H9 (cell line): ENCODE results near the gene HS2ST1. TPM values are rescaled to one million over a fixed set of nuclear protein-coding genes. Genes with fewer than 3 reads are reported as not detected.

ENCODE experiments used
- DNase-seq: peaks from one replicate; pipeline ENCODE4 v3.0.0-alpha.2; 2017
- H2AFZ ChIP-seq: one replicate; pipeline ENCODE4 v1.6.1; 2013; ENCODE audit warnings: mild to moderate bottlenecking, low read length, control low read depth, moderate library complexity
- H2AK5ac ChIP-seq: 2 replicates; pipeline ENCODE4 v1.6.1; 2013; ENCODE audit warnings: low read length, control low read depth, mixed read lengths; ENCODE audit not compliant: insufficient read length
- H2BK120ac ChIP-seq: one replicate; pipeline ENCODE4 v1.6.1; 2013; ENCODE audit warnings: low read depth, mild to moderate bottlenecking, low read length, control low read depth, inconsistent platforms; ENCODE audit not compliant: poor library complexity, severe bottlenecking
- H2BK12ac ChIP-seq: 2 replicates; pipeline ENCODE4 v1.6.1; 2013; ENCODE audit warnings: low read length, control low read depth, mixed read lengths, low read depth; ENCODE audit not compliant: insufficient read length
- H2BK15ac ChIP-seq: 2 replicates; pipeline ENCODE4 v1.6.1; 2013; ENCODE audit warnings: low read depth, low read length, control low read depth
- H2BK20ac ChIP-seq: one replicate; pipeline ENCODE4 v1.6.1; 2013; ENCODE audit warnings: low read depth, mild to moderate bottlenecking, low read length, control low read depth, inconsistent platforms; ENCODE audit not compliant: poor library complexity, severe bottlenecking
- H2BK5ac ChIP-seq: 2 replicates; pipeline ENCODE4 v1.6.1; 2013; ENCODE audit warnings: low read length, control low read depth, mixed read lengths; ENCODE audit not compliant: insufficient read length
- H3K14ac ChIP-seq: 2 replicates; pipeline ENCODE4 v1.6.1; 2013; ENCODE audit warnings: low read length, control low read depth; ENCODE audit not compliant: insufficient read depth
- H3K18ac ChIP-seq: 2 replicates; pipeline ENCODE4 v1.6.1; 2013; ENCODE audit warnings: low read depth, mild to moderate bottlenecking, mixed read lengths, low read length, control low read depth; ENCODE audit not compliant: insufficient read length
- H3K23ac ChIP-seq: 2 replicates; pipeline ENCODE4 v1.6.1; 2013; ENCODE audit warnings: low read length, control low read depth, mixed read lengths, low read depth; ENCODE audit not compliant: insufficient read length
- H3K23me2 ChIP-seq: 2 replicates; pipeline ENCODE4 v1.6.1; 2013; ENCODE audit warnings: low read depth, mild to moderate bottlenecking, mixed read lengths, low read length, control low read depth; ENCODE audit not compliant: insufficient read length, poor library complexity, severe bottlenecking
- H3K27ac ChIP-seq: 2 replicates; pipeline ENCODE4 v1.5.1; 2013; ENCODE audit warnings: low read length, control low read depth, mixed read lengths, low read depth; ENCODE audit not compliant: insufficient read length
- H3K27me3 ChIP-seq: 2 replicates; pipeline ENCODE4 v1.6.1; 2013; ENCODE audit warnings: low read length, control low read depth, inconsistent platforms; ENCODE audit not compliant: insufficient read depth
- H3K4ac ChIP-seq: 2 replicates; pipeline ENCODE4 v1.6.1; 2013; ENCODE audit warnings: low read depth, mild to moderate bottlenecking, control low read depth, inconsistent platforms, low read length, moderate library complexity
- H3K4me1 ChIP-seq: 2 replicates; pipeline ENCODE4 v1.6.1; 2013; ENCODE audit warnings: low read length, control low read depth, inconsistent platforms; ENCODE audit not compliant: insufficient read depth
- H3K4me2 ChIP-seq: 2 replicates; pipeline ENCODE4 v1.6.1; 2013; ENCODE audit warnings: low read length, control low read depth, mixed read lengths; ENCODE audit not compliant: insufficient read length, insufficient read depth
- H3K56ac ChIP-seq: 2 replicates; pipeline ENCODE4 v1.6.1; 2013; ENCODE audit warnings: low read depth, mild to moderate bottlenecking, mixed read lengths, low read length, control low read depth; ENCODE audit not compliant: insufficient read length
- H3K79me1 ChIP-seq: 2 replicates; pipeline ENCODE4 v1.6.1; 2013; ENCODE audit warnings: low read depth, mild to moderate bottlenecking, moderate library complexity, low read length, control low read depth, inconsistent platforms; ENCODE audit not compliant: insufficient read depth, poor library complexity, severe bottlenecking
- H3K79me2 ChIP-seq: 2 replicates; pipeline ENCODE4 v1.6.1; 2013; ENCODE audit warnings: low read length, control low read depth, inconsistent platforms; ENCODE audit not compliant: insufficient read depth
- H3K9ac ChIP-seq: 2 replicates; pipeline ENCODE4 v1.6.1; 2013; ENCODE audit warnings: low read length, control low read depth, mixed read lengths; ENCODE audit not compliant: insufficient read length; ENCODE audit errors: extremely low read depth
- H3K9me3 ChIP-seq: one replicate; pipeline ENCODE4 v1.6.1; 2013; ENCODE audit warnings: low read depth, low read length, inconsistent platforms; ENCODE audit not compliant: control insufficient read depth
- H3T11ph ChIP-seq: one replicate; pipeline ENCODE4 v1.6.1; 2013; ENCODE audit warnings: mild to moderate bottlenecking, low read length, control low read depth, inconsistent platforms
- H4K20me1 ChIP-seq: one replicate; pipeline ENCODE4 v1.6.1; 2013; ENCODE audit not compliant: control insufficient read depth, insufficient read length, insufficient read depth
- H4K5ac ChIP-seq: 2 replicates; pipeline ENCODE4 v1.6.1; 2013; ENCODE audit warnings: low read depth, mild to moderate bottlenecking, mixed read lengths, low read length, control low read depth; ENCODE audit not compliant: insufficient read length
- H4K8ac ChIP-seq: replicated peaks from 2 replicates; pipeline ENCODE4 v1.6.1; 2013; ENCODE audit warnings: low read length, control low read depth, mixed read lengths, low read depth; ENCODE audit not compliant: insufficient read length
- H4K91ac ChIP-seq: 2 replicates; pipeline ENCODE4 v1.6.1; 2013; ENCODE audit warnings: low read depth, mild to moderate bottlenecking, moderate library complexity, mixed read lengths, low read length, control low read depth; ENCODE audit not compliant: insufficient read length
- H3K27ac Mint-ChIP-seq, 3 experiments: 2 replicates in 2 of 3; 3 replicates in 1 of 3; pipeline ENCODE4 v1.8.0; 2020 to 2021; ENCODE audit warnings: mixed read lengths in 3 of 3, mild to moderate bottlenecking in 1 of 3, moderate library complexity in 1 of 3
- H3K27me3 Mint-ChIP-seq: 2 replicates; pipeline ENCODE4 v1.8.0; 2021; ENCODE audit warnings: low read depth, mild to moderate bottlenecking, moderate library complexity, mixed read lengths
- H3K36me3 Mint-ChIP-seq, 3 experiments: 2 replicates in 2 of 3; 3 replicates in 1 of 3; pipeline ENCODE4 v1.8.0; 2020 to 2021; ENCODE audit warnings: low read depth in 3 of 3, mixed read lengths in 3 of 3; ENCODE audit not compliant: insufficient read depth in 1 of 3
- H3K4me1 Mint-ChIP-seq, 2 experiments: 2 replicates each; pipeline ENCODE4 v1.8.0; 2020; ENCODE audit warnings: mixed read lengths in 2 of 2
- H3K4me3 Mint-ChIP-seq, 2 experiments: 2 replicates in 1 of 2; 3 replicates in 1 of 2; pipeline ENCODE4 v1.8.0; 2020 to 2021; ENCODE audit warnings: mild to moderate bottlenecking in 2 of 2, mixed read lengths in 2 of 2, moderate library complexity in 1 of 2
- H3K9me3 Mint-ChIP-seq, 2 experiments: 2 replicates in 1 of 2; 3 replicates in 1 of 2; pipeline ENCODE4 v1.8.0; 2020; ENCODE audit warnings: mild to moderate bottlenecking in 2 of 2, mixed read lengths in 2 of 2, moderate library complexity in 1 of 2
- CTCF ChIP-seq: fragments of 200-600 bp; sonication (generic); conservative IDR thresholded peaks from 3 replicates; pipeline ENCODE4 v1.8.0; 2021; ENCODE audit warnings: antibody characterized with exemption, mild to moderate bottlenecking
- WGBS: extraction: QIAGEN DNeasy Blood & Tissue Kit; methylation state at CpG from one replicate; pipeline ENCODE4 v1.1.7; 2013; ENCODE audit warnings: missing lambda C conversion rate, low lambda C conversion rate, mixed read lengths; ENCODE audit not compliant: insufficient read length; ENCODE audit errors: extremely low coverage; 5-methylcytosine and 5-hydroxymethylcytosine counted together
- total RNA-seq: library from RNA; stranded (reverse); gene quantifications from 2 replicates; pipeline ENCODE4 v1.2.1, GENCODE V29; 2021

HS2ST1 gene
- total RNA-seq, 1 experiment from 2014 or later = 20.1 TPM

GRCh38 chr1:86991549-86992186, 77.2 kb downstream of the HS2ST1 start:
- Histone ChIP-seq H2BK12ac (no peak overlapping the region), H3K4ac (no peak overlapping the region), H3K9ac (no peak overlapping the region), H3T11ph (no peak overlapping the region), H3K79me2 (no peaks in the 10 kb centered on the region; the same call in 1 of the 2 replicates), H2AFZ (no peak overlapping the region), H3K9me3 (no peaks in the 10 kb centered on the region), H3K23me2 (no peaks in the 10 kb centered on the region), H3K79me1 (no peaks in the 10 kb centered on the region), H3K4me2 (no peak overlapping the region), H4K8ac (no peak overlapping the region), H3K27me3 (no peaks in the 10 kb centered on the region), H2BK5ac (no peak overlapping the region), H3K56ac (no peak overlapping the region), H3K14ac (no peak overlapping the region), H4K5ac (no peak overlapping the region), H3K27ac (no peak overlapping the region), H3K23ac (no peak overlapping the region), H2BK20ac (no peak overlapping the region), H3K18ac (no peak overlapping the region), H3K4me1 (no peaks in the 10 kb centered on the region), H2BK120ac (no peak overlapping the region), H2BK15ac (no peak overlapping the region), H2AK5ac (no peak overlapping the region), H4K91ac (no peak overlapping the region), H4K20me1 (no peaks in the 10 kb centered on the region)
- Mint-ChIP-seq H3K4me3 (no peak overlapping the region), H3K36me3 (peaks cover 0 to 3% (median 0%) of the 10 kb centered on the region in 3 experiments; a peak in 5 of 7 replicates), H3K9me3 (no peaks in the 10 kb centered on the region; a peak in 1 of 5 replicates), H3K4me1 (peaks cover 9 to 10% of the 10 kb centered on the region in 2 experiments), H3K27ac (no peak overlapping the region; a peak in 1 of 7 replicates), H3K27me3 (no peaks in the 10 kb centered on the region)
- no peak for DNase-seq
- no peak for TF ChIP-seq CTCF
- no CpG with 5 or more reads among the region's 6 CpGs for WGBS
